ENCODE data around the gene GDF10. TPM values are rescaled to one million over a fixed set of nuclear protein-coding genes. Genes with fewer than 3 reads are reported as not detected.

The GDF10 gene
- total RNA-seq, 3 donors from 2014 or later (not counting 1 experiment from before 2014, with no cell fraction given): not detected

DNA sequence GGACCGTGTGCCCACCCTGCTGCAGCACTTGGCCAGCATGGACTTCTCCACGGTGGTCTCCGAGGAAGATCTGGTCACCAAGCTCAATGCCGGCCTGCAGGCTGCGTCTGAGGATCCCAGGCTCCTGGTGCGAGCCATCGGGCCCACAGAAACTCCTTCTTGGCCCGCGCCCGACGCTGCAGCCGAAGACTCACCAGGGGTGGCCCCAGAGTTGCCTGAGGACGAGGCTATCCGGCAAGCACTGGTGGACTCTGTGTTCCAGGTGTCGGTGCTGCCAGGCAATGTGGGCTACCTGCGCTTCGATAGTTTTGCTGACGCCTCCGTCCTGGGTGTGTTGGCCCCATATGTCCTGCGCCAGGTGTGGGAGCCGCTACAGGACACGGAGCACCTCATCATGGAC lies 49.5 kb downstream of the GDF10 start:
- intact Hi-C loops (cut with micrococcal nuclease): no loop called here
- Histone ChIP-seq H3K36me3 (ENCODE audit: control insufficient read depth, insufficient read depth, low read length) (no peaks in the 10 kb centered on the region), H3K27ac (ENCODE audit: low read length) (no peak overlapping the region), H3K4me3 (ENCODE audit: low read length) (no peak overlapping the region), H3K9me3 (ENCODE audit: control insufficient read depth, insufficient read depth, low read length) (no peaks in the 10 kb centered on the region), H3K4me1 (ENCODE audit: control insufficient read depth, insufficient read depth, low read length) (no peaks in the 10 kb centered on the region), H3K27me3 (ENCODE audit: control insufficient read depth, insufficient read depth, low read length) (no peaks in the 10 kb centered on the region)
- DNase-seq (no peak), ATAC-seq (no peak)
- Mint-ChIP-seq H3K4me1 (no peaks in the 10 kb centered on the region), H3K27me3 (ENCODE audit: low read depth in 2 of 2) (peaks cover 0 to 6% of the 10 kb centered on the region in 2 donors), H3K4me3 (no peak overlapping the region), H3K9me3 (no peaks in the 10 kb centered on the region), H3K36me3 (no peaks in the 10 kb centered on the region), H3K27ac (no peak overlapping the region)
- TF ChIP-seq, protein P1, sequence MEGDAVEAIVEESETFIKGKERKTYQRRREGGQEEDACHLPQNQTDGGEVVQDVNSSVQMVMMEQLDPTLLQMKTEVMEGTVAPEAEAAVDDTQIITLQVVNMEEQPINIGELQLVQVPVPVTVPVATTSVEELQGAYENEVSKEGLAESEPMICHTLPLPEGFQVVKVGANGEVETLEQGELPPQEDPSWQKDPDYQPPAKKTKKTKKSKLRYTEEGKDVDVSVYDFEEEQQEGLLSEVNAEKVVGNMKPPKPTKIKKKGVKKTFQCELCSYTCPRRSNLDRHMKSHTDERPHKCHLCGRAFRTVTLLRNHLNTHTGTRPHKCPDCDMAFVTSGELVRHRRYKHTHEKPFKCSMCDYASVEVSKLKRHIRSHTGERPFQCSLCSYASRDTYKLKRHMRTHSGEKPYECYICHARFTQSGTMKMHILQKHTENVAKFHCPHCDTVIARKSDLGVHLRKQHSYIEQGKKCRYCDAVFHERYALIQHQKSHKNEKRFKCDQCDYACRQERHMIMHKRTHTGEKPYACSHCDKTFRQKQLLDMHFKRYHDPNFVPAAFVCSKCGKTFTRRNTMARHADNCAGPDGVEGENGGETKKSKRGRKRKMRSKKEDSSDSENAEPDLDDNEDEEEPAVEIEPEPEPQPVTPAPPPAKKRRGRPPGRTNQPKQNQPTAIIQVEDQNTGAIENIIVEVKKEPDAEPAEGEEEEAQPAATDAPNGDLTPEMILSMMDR (IDR thresholded peaks at IDR 0.05): no peak
- 90% methylated on average over 22 of the region's 22 CpGs for WGBS (ENCODE audit: insufficient coverage)

DNA sequence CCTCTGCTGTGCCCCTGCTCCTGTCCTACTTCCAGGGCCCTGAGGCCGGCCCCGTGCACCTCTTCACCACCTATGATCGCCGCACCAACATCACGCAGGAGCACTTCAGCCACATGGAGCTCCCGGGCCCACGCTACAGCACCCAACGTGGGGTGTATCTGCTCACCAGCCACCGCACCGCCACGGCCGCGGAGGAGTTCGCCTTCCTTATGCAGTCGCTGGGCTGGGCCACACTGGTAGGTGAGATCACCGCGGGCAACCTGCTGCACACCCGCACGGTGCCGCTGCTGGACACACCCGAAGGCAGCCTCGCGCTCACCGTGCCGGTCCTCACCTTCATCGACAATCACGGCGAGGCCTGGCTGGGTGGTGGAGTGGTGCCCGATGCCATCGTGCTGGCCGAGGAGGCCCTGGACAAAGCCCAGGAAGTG lies 50.0 kb downstream of the GDF10 start:
- H3K9me3 ChIP-seq (ENCODE audit: control insufficient read depth, insufficient read depth, low read length): no peaks in the 10 kb centered on the region
- no peak overlapping the region for H3K4me3 ChIP-seq (ENCODE audit: low read length)
- no peaks in the 10 kb centered on the region for H3K36me3 Mint-ChIP-seq
- H3K4me1 ChIP-seq (ENCODE audit: control insufficient read depth, insufficient read depth, low read length): no peaks in the 10 kb centered on the region
- no peak overlapping the region for H3K27ac ChIP-seq (ENCODE audit: low read length)
- peaks cover 0 to 6% of the 10 kb centered on the region in 2 donors for H3K27me3 Mint-ChIP-seq (ENCODE audit: low read depth in 2 of 2)
- no peaks in the 10 kb centered on the region for H3K4me1 Mint-ChIP-seq
- no peaks in the 10 kb centered on the region for H3K9me3 Mint-ChIP-seq
- TF ChIP-seq, protein P1 (IDR thresholded peaks at IDR 0.05): no peak
- no peak for DNase-seq
- no peak overlapping the region for H3K27ac Mint-ChIP-seq
- no peak for ATAC-seq
- H3K27me3 ChIP-seq (ENCODE audit: control insufficient read depth, insufficient read depth, low read length): no peaks in the 10 kb centered on the region
- WGBS (ENCODE audit: insufficient coverage): 94% methylated on average over 31 of the region's 31 CpGs
- intact Hi-C loops (cut with micrococcal nuclease): no loop called here
- H3K4me3 Mint-ChIP-seq: no peak overlapping the region
- H3K36me3 ChIP-seq (ENCODE audit: control insufficient read depth, insufficient read depth, low read length): no peaks in the 10 kb centered on the region

DNA sequence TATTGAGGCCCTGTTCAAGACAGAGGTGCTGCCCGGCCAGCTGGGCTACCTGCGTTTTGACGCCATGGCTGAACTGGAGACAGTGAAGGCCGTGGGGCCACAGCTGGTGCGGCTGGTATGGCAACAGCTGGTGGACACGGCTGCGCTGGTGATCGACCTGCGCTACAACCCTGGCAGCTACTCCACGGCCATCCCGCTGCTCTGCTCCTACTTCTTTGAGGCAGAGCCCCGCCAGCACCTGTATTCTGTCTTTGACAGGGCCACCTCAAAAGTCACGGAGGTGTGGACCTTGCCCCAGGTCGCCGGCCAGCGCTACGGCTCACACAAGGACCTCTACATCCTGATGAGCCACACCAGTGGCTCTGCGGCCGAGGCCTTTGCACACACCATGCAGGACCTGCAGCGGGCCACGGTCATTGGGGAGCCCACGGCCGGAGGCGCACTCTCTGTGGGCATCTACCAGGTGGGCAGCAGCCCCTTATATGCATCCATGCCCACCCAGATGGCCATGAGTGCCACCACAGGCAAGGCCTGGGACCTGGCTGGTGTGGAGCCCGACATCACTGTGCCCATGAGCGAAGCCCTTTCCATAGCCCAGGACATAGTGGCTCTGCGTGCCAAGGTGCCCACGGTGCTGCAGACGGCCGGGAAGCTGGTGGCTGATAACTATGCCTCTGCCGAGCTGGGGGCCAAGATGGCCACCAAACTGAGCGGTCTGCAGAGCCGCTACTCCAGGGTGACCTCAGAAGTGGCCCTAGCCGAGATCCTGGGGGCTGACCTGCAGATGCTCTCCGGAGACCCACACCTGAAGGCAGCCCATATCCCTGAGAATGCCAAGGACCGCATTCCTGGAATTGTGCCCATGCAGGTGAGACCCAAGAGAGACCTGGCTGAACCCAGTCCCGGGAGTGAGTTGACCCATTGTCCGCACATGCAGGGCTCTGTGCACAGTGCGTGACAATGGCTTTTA lies 51.0 kb downstream of the GDF10 start:
- Histone ChIP-seq H3K4me3 (ENCODE audit: low read length) (no peak overlapping the region), H3K27me3 (ENCODE audit: control insufficient read depth, insufficient read depth, low read length) (no peaks in the 10 kb centered on the region), H3K27ac (ENCODE audit: low read length) (no peak overlapping the region), H3K36me3 (ENCODE audit: control insufficient read depth, insufficient read depth, low read length) (no peaks in the 10 kb centered on the region), H3K9me3 (ENCODE audit: control insufficient read depth, insufficient read depth, low read length) (no peaks in the 10 kb centered on the region), H3K4me1 (ENCODE audit: control insufficient read depth, insufficient read depth, low read length) (no peaks in the 10 kb centered on the region)
- H3K27me3 Mint-ChIP-seq (ENCODE audit: low read depth in 2 of 2): peaks cover 0 to 6% of the 10 kb centered on the region in 2 donors
- 91% methylated on average over 39 of the region's 39 CpGs for whole genome bisulfite sequencing (ENCODE audit: insufficient coverage)
- H3K36me3 Mint-ChIP-seq: no peaks in the 10 kb centered on the region
- ATAC-seq: no peak
- DNase-seq: no peak
- intact Hi-C loops (cut with micrococcal nuclease): no loop called here
- H3K9me3 Mint-ChIP-seq: no peaks in the 10 kb centered on the region
- TF ChIP-seq, protein P1 (IDR thresholded peaks at IDR 0.05): no peak
- no peaks in the 10 kb centered on the region for H3K4me1 Mint-ChIP-seq
- no peak overlapping the region for H3K27ac Mint-ChIP-seq
- H3K4me3 Mint-ChIP-seq: no peak overlapping the region
